Osteoblast (primary cell): ENCODE data around the gene PKMYT1. TPM values are rescaled to one million over a fixed set of nuclear protein-coding genes. Genes with fewer than 3 reads are reported as not detected.

Experiments used
- DNase-seq: peaks from one replicate; pipeline ENCODE4 v3.0.0; 2011; ENCODE audit warnings: low spot score, mixed read lengths; ENCODE audit not compliant: insufficient read length; ENCODE audit errors: missing footprints
- H2AFZ ChIP-seq: 2 replicates; pipeline ENCODE4 v1.6.0; 2011; ENCODE audit warnings: mild to moderate bottlenecking, low read length
- H3K27ac ChIP-seq: 2 replicates; pipeline ENCODE4 v1.5.1; 2011; ENCODE audit warnings: mild to moderate bottlenecking, low read depth, low read length, moderate library complexity
- H3K27me3 ChIP-seq: 2 replicates; pipeline ENCODE4 v1.6.0; 2012; ENCODE audit warnings: mild to moderate bottlenecking, control low read depth, inconsistent platforms, low read length, moderate library complexity; ENCODE audit not compliant: insufficient read depth
- H3K36me3 ChIP-seq: 2 replicates; pipeline ENCODE4 v1.5.1; 2011; ENCODE audit warnings: mild to moderate bottlenecking, low read length, control low read depth, moderate library complexity; ENCODE audit not compliant: insufficient read depth
- H3K4me1 ChIP-seq: 2 replicates; pipeline ENCODE4 v1.5.1; 2011; ENCODE audit warnings: mild to moderate bottlenecking, low read length, control low read depth, moderate library complexity; ENCODE audit not compliant: insufficient read depth
- H3K4me2 ChIP-seq: 2 replicates; pipeline ENCODE4 v1.6.0; 2011; ENCODE audit warnings: mild to moderate bottlenecking, low read length; ENCODE audit not compliant: insufficient read depth
- H3K4me3 ChIP-seq: fragments of 200-600 bp; sonication (generic); 3 replicates; pipeline ENCODE4 v1.5.1; 2012; ENCODE audit warnings: mild to moderate bottlenecking, low read length, inconsistent platforms; ENCODE audit not compliant: insufficient read depth
- H3K79me2 ChIP-seq: 2 replicates; pipeline ENCODE4 v1.6.0; 2012; ENCODE audit warnings: mild to moderate bottlenecking, low read length, control low read depth, inconsistent platforms; ENCODE audit not compliant: insufficient read depth
- H3K9me3 ChIP-seq: 2 replicates; pipeline ENCODE4 v1.5.1; 2011; ENCODE audit warnings: low read depth, low read length, control low read depth
- H4K20me1 ChIP-seq: 2 replicates; pipeline ENCODE4 v1.6.0; 2012; ENCODE audit warnings: mild to moderate bottlenecking, low read length, control low read depth; ENCODE audit not compliant: insufficient read depth
- CTCF ChIP-seq: IDR thresholded peaks from 2 replicates; pipeline ENCODE4 v1.5.1; 2011; ENCODE audit warnings: mild to moderate bottlenecking, low read depth, low read length, moderate library complexity; ENCODE audit errors: extremely low read depth
- total RNA-seq: library from RNA; depleted of rRNA; stranded (reverse); fragments of >200 nt; gene quantifications from 2 replicates; pipeline ENCODE4 v1.2.3, GENCODE V29; 2012

Gene PKMYT1
- total RNA-seq, 1 donor = 1.4 TPM

- Histone ChIP-seq H3K27ac (peak overlapping the region; percentile 43), H3K27me3 (no peaks in the 10 kb centered on the region), H3K9me3 (no peaks in the 10 kb centered on the region), H3K4me1 (peaks cover 8% of the 10 kb centered on the region), H3K36me3 (peaks cover 22% of the 10 kb centered on the region), H2AFZ (peak overlapping the region; percentile 77), H4K20me1 (peaks cover 39% of the 10 kb centered on the region), H3K4me3 (peak overlapping the region; percentile 60), H3K4me2 (peak overlapping the region; percentile 80), H3K79me2 (peaks cover 42% of the 10 kb centered on the region)
- DNase-seq = peak; percentile 96
- peak; percentile 95 for TF ChIP-seq CTCF
These were observed 53.1 kb downstream of the PKMYT1 start for GRCh38 chr16:2927010-2927646.

GRCh38 chr16:2926650-2926999 lies 53.6 kb downstream of the PKMYT1 start:
- no peak for TF ChIP-seq CTCF
- H3K4me2 ChIP-seq = peak overlapping the region; percentile 80
- H3K4me3 ChIP-seq = peak overlapping the region; percentile 60

GRCh38 chr16:2925951-2926649 lies 54.1 kb downstream of the PKMYT1 start:
- DNase-seq = peak; percentile 5
- Histone ChIP-seq H3K27ac (peak overlapping the region; percentile 43), H3K27me3 (no peaks in the 10 kb centered on the region), H3K79me2 (peaks cover 46% of the 10 kb centered on the region), H3K4me3 (no peak overlapping the region), H3K36me3 (peaks cover 24% of the 10 kb centered on the region), H3K9me3 (no peaks in the 10 kb centered on the region), H3K4me2 (no peak overlapping the region), H3K4me1 (peaks cover 8% of the 10 kb centered on the region), H4K20me1 (peaks cover 39% of the 10 kb centered on the region), H2AFZ (no peak overlapping the region)
- no peak for TF ChIP-seq CTCF

More at GRCh38 chr16:2926650-2926999, 53.6 kb downstream of the PKMYT1 start:
- Histone ChIP-seq H3K36me3 (peaks cover 23% of the 10 kb centered on the region), H3K79me2 (peaks cover 44% of the 10 kb centered on the region), H3K27ac (peak overlapping the region; percentile 43), H4K20me1 (peaks cover 39% of the 10 kb centered on the region), H3K27me3 (no peaks in the 10 kb centered on the region), H2AFZ (peak overlapping the region; percentile 77), H3K9me3 (no peaks in the 10 kb centered on the region), H3K4me1 (peaks cover 8% of the 10 kb centered on the region)
- no peak for DNase-seq

DNA sequence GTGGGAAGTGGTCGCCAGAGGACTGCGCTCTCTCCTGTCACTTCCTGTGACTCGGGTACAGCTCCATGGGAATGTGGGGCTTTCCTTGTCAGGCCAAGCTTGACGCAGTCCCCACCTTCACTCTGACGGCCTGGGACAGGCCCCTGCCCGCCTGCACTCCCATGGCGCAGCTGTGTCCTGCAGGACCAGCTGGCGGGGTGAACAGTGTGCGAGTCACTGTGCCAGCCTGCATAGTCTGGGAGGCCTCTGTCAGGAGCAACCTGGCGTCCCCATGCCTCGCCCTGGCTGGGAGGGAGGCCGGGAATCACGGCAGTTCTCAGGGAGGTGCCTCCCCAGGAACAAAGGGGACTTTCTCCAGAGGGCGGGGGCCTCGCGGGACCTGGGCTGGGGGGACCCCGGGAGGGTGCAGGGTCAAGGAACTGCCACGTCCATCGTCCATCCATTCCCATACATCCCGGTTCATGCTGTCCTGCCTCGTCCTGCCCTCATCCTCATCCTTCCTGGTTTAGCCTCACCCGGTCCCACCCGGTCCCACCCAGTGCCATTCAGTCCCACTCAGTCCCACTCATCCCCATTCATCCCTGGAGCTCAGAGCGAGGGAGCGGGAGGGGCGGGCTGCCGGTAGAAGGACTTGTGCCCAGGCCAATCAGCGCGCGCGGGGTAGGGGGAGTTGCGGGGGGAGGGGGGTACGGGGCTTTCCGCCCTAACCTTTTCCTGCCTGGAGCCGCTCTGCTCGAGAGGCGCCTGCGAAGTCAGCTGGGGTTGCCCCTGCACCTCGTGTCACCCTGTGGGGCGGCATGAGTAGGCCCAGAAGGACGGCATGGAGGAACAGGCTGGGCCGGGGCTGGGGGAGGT lies 55.1 kb downstream of the PKMYT1 start:
- H2AFZ ChIP-seq = no peak overlapping the region
- H3K9me3 ChIP-seq = no peaks in the 10 kb centered on the region
- DNase-seq = peak; percentile 73
- H3K4me3 ChIP-seq = no peak overlapping the region
- no peak overlapping the region for H3K27ac ChIP-seq
- peaks cover 50% of the 10 kb centered on the region for H3K79me2 ChIP-seq
- H3K4me2 ChIP-seq = no peak overlapping the region
- peaks cover 20% of the 10 kb centered on the region for H3K36me3 ChIP-seq
- peaks cover 39% of the 10 kb centered on the region for H4K20me1 ChIP-seq
- peaks cover 8% of the 10 kb centered on the region for H3K4me1 ChIP-seq
- no peak for TF ChIP-seq CTCF
- no peaks in the 10 kb centered on the region for H3K27me3 ChIP-seq
